Fibroblast of skin of abdomen (primary cell): ENCODE data around the gene LIPC.

Experiments
- DNase-seq: peaks from one replicate; pipeline ENCODE4 v3.0.0-alpha.2; 2013

The LIPC gene

GRCh38 chr15:58407236-58407775 is 24.5 kb upstream of the LIPC start:
- no peak for DNase-seq

- DNase-seq = no peak
Observed at GRCh38 chr15:58407778-58408177, 24.0 kb upstream of the LIPC start.

GRCh38 chr15:58409861-58410260 is 21.9 kb upstream of the LIPC start:
- no peak for DNase-seq

- peak; percentile 64 for DNase-seq
Observed at GRCh38 chr15:58410353-58410752, 21.4 kb upstream of the LIPC start.

- no peak for DNase-seq
Observed at GRCh38 chr15:58413253-58413652, 18.5 kb upstream of the LIPC start.

GRCh38 chr15:58415636-58416035 is 16.2 kb upstream of the LIPC start:
- peak; percentile 34 for DNase-seq

GRCh38 chr15:58416963-58417362 is 14.8 kb upstream of the LIPC start:
- DNase-seq = no peak

GRCh38 chr15:58418135-58418534 is 13.7 kb upstream of the LIPC start:
- no peak for DNase-seq

- DNase-seq = no peak
Observed at GRCh38 chr15:58419803-58420524, 11.8 kb upstream of the LIPC start.

- no peak for DNase-seq
Observed at GRCh38 chr15:58420579-58421043, 11.2 kb upstream of the LIPC start.

- no peak for DNase-seq
Observed at GRCh38 chr15:58423205-58423604, 8.6 kb upstream of the LIPC start.

GRCh38 chr15:58423831-58424608 is 7.8 kb upstream of the LIPC start:
- DNase-seq = peak; percentile 92

- DNase-seq = no peak
Observed at GRCh38 chr15:58424722-58425121, 7.1 kb upstream of the LIPC start.

GRCh38 chr15:58425185-58425584 is 6.6 kb upstream of the LIPC start:
- no peak for DNase-seq

GRCh38 chr15:58425834-58426233 is 6.0 kb upstream of the LIPC start:
- DNase-seq = no peak

GRCh38 chr15:58426501-58426900 is 5.3 kb upstream of the LIPC start:
- no peak for DNase-seq

- DNase-seq = no peak
Observed at GRCh38 chr15:58427987-58428386, 3.8 kb upstream of the LIPC start.

- DNase-seq = no peak
Observed at GRCh38 chr15:58430224-58430787, 1.5 kb upstream of the LIPC start.

GRCh38 chr15:58432401-58432800 is 610 bp downstream of the LIPC start:
- DNase-seq = peak; percentile 40

- DNase-seq = no peak
Observed at GRCh38 chr15:58433597-58434333, 2.0 kb downstream of the LIPC start.

- no peak for DNase-seq
Observed at GRCh38 chr15:58434334-58434875, 2.6 kb downstream of the LIPC start.

- DNase-seq = no peak
Observed at GRCh38 chr15:58436552-58436951, 4.8 kb downstream of the LIPC start.
